ENCODE measurements around the gene SLC25A43.
"Not testable (repeated sequence)": the region's sequence is repeated elsewhere in the genome, so short reads cannot be mapped to it uniquely, and the experiment has no call there.

SLC25A43 gene

DNA sequence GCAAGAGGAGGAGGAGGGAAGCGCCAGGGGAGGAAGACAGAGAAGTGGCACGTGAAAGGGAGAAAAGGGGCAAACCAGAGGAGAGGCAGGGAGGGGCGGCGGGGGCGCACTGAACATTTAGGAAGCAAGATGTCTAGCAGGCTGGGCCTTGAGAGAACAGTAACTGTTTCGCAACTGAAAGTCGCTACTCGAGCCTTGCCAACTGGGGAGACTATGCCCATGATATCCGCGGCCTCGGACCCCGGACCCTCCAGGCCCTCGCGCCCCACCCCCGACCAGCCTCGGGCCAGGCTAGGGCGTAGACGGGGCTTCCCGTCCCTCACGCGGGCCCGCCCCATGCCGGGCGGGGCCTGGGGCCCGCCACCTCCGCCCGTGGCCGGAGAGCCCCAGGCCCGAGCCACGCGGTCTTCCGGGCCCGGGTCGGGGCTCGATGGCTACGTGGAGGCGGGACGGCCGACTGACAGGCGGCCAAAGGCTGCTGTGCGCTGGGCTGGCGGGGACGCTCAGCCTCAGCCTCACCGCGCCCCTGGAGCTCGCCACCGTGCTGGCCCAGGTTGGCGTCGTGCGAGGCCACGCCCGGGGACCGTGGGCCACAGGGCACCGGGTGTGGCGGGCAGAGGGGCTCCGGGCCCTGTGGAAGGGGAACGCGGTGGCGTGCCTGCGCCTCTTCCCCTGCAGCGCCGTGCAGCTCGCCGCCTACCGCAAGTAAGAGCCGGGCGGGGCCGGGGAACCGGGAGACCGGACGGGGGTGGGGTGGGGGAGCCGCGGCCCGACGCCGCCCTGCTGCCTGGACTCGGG lies at the start of gene SLC25A43:
TSS of gene SLC25A43 (plus strand) at position 363 of the 798 bp plus-strand sequence. CDS start at position 431, 68 bp downstream.
- peak; percentile 53 to 81 (median 61) for DNase-seq

DNA sequence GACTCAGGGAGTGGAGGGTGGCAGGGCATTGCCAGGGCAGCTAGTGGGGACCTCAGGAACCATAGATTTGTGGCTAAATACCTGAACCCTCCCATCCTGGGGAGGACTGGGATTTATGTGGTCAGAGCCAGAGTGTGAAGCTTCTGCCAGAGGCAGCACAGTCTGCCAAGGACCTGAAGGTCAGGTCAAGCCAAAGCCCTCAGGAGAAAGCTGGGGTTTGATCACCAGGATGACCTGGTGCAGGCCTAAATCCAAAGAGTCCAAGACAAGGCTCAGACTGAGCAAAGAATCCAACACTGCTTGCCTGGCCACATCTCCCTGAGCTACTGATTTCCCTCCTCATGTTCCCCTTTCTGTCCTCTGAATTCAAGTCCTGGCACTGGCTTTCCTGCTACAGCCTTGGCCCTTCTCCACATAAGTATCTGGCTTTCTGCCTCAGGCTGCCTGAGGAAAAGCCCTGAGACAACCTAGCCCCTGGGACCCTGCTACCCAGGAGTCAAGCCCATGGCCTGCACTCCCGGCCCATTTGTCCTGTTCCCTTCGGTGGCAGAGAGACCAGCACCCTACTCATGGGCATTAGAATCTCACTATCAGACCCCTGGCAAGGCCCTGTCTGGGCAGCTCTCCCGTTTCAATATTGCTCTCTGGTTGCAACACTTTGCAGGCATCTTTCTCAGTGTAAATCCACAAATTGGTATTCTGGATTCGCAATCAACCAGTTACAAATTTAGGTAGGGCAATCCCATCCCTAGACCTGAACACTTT lies 39.3 kb upstream of the SLC25A43 start:
- no peak for DNase-seq

DNA sequence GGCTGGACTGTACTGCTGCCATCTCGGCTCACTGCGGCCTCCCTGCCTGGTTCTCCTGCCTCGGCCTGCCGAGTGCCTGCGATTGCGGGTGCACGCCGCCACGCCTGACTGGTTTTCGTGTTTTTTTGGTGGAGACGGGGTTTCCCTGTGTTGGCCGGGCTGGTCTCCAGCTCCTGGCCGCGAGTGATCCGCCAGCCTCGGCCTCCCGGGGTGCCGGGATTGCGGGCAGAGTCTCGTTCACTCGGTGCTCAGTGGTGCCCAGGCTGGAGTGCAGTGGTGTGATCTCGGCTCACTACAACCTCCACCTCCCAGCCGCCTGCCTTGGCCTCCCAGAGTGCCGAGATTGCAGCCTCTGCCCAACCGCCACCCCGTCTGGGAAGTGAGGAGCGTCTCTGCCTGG lies 37.7 kb upstream of the SLC25A43 start:
- not testable (repeated sequence) for DNase-seq

DNA sequence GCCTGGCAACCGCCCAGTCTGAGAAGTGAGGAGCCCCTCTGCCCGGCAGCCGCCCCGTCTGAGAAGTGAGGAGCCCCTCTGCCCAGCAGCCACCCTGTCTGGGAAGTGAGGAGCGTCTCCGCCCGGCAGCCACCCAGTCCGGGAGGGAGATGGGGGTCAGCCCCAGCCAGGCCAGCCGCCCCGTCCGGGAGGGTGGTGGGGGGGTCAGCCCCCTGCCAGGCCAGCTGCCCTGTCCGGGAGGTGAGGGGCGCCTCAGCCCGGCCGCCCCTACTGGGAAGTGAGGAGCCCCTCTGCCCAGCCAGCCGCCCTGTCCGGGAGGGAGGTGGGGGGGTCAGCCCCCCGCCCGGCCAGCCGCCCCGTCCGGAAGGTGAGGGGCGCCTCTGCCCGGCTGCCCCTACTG lies 37.1 kb upstream of the SLC25A43 start:
- not testable (repeated sequence) for DNase-seq

DNA sequence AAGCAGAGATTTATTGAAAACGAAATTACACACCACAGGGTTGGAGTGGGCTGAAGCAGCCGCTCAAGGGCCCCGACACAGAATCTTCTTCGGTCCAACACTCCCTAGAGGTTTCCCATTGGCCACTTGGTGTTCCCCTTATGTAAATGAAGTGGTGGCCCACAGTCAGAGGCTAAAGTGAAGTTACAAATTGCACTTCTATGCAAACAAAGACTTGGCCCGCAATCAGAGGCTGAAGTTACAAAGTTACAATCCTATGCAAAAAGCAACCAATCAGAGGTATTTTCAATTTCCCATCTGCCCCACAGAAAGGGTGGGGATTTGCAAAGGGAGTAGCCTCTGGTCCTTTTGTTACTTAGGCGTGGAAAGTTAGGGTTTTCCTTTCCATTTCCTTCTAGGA lies 35.7 kb upstream of the SLC25A43 start:
- DNase-seq, result no peak

DNA sequence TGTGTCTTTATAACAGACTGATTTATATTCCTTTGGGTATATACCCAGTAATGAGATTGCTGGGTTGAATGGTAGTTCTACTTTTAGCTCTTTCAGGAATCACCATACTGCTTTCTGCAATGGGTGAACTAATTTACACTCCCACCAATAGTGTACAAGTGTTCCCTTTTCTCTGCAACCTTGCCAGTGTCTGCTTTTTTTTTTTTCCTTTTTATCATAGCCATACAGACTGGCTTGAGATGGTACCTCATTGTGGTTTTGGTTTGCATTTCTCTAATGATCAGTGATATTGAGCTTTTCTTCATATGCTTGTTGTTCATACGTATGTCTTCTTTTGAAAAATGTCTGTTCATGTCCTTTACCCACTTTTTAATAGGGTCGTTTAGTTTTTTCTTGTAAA lies 27.3 kb upstream of the SLC25A43 start:
- DNase-seq, result not testable (repeated sequence)

DNA sequence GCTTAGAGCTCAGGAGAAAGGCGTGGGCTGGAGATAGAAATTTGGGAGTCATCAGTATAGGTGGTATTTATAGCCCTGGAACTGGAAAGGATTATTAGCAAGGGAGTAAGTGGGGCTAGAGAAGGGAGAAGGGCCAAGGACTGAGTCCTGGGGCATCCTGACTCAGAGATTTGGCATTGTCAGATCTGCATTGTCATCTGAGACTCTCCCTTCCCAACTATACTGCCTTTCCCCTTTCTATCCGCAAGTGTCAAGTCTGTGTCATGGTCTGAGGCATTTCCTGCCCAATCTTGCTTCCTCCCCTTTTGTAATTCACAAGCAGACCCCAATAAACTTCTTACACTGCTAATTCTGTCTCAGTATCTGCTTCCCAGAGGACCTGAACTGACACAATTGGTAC lies 24.4 kb upstream of the SLC25A43 start:
- no peak for DNase-seq

DNA sequence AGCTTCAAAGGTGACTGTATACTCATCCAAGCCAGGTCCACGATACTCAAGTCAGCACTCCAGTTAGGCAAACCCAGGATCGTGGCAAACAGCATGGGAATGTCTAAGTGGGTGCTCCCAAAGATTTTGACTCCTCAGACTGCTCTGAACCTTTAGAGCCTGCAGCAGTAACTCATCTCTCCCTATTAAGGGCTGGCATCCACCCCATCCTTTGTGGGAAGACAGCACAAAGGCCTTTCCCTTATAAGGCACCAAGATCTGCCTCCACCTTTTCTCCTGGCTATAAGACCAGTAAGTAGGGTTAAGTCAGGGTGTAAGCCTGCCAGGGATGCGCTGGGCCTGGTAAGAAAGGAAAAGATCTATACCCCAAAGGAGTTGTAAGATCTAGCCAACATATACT lies 23.6 kb upstream of the SLC25A43 start:
- no peak for DNase-seq

DNA sequence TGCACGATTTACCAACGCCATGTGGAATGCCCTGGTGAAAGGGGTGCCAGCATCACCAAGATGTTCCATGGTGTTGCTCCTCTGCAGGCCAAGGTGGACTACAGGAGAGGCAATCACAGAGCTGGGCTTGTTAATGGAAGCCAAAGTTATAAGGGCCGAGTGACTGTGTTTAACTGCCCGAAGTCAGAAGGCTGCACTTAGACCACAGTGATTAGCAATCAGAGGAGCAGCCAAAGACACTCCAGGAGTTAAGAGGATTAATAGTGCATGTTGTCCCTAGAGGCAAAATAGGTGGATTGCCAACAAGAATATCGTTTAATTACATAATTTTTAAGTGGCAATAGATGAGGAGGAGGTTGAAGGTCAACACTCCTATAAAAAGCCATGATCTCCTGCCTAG lies 22.8 kb upstream of the SLC25A43 start:
- no peak for DNase-seq

DNA sequence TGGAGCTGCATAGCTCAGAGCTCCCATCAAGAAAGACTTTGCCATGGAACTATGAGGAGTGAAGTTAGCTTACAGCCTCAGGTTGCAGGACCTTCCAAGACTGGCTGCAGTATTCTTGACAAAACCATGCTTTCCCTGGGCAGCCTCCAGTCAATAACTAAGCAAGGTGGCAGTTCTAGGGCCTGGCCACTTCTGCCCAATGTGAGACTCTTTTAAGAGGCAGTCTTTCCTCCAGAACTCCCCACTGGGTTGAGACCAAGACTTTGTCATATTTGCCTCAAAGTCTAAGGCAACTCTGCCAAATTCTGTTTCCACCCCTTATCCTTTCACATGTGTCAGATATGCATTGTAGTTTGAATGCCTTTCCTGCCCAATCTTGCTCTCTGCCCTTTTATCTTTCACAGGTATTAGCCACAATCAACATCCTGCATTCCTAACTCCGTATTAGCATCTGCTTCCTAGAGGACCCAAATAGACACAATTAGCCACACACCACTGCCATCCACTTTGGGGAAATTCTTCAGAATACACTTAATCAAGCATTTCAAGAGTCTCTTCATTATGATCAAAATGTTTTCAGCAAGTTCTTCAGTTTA lies 17.7 kb upstream of the SLC25A43 start:
- DNase-seq, result no peak

DNA sequence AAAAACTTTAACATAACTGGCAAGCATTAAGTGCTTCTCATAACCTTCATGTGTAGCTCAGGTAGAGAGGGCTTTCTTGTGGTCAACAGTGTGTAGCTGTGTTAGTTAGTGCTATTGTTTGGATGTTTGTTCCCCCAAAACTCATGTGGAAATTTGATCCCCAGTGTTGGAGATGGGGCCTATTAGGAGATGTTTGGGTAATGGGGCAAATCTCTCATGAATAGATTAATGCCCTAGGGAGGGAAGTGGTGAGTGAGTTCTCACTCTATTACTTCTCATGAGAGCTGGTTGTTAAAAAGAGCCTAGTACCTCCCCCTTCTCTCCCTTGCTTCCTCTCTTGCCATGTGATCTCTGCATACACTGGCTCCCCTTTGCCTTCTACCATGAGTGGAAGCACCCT lies 16.5 kb upstream of the SLC25A43 start:
- DNase-seq, result no peak

DNA sequence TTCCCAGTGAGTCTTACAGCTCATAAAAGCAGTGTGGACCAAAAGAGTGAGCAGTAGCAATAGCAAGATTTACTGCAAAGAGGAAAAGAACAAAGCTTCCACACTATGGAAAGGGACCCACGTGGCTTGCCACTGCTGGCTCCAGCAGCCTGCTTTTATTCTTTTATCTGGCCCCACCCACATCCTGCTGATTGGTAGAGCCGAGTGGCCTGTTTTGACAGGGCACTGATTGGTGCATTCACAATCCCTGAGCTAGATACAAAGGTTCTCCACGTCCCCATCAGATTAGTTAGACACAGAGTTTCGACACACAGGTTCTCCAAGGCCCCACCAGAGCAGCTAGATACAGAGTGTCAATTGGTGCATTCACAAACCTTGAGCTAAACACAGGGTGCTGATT lies 12.5 kb upstream of the SLC25A43 start:
- not testable (repeated sequence) for DNase-seq

DNA sequence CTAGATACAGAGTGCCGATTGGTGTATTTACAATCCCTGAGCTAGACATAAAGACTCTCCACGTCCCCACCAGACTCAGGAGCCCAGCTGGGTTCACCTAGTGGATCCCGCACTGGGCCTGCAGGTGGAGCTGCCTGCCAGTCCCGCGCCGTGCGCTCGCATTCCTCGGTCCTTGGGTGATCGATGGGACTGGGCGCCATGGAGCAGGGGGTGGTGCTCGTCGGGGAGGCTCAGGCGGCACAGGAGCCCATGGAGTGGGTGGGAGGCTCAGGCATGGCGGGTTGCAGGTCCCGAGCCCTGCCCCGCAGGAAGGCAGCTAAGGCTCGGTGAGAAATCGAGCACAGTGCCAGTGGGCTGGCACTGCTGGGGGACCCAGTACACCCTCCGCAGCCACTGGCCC lies 11.7 kb upstream of the SLC25A43 start:
- not testable (repeated sequence) for DNase-seq

DNA sequence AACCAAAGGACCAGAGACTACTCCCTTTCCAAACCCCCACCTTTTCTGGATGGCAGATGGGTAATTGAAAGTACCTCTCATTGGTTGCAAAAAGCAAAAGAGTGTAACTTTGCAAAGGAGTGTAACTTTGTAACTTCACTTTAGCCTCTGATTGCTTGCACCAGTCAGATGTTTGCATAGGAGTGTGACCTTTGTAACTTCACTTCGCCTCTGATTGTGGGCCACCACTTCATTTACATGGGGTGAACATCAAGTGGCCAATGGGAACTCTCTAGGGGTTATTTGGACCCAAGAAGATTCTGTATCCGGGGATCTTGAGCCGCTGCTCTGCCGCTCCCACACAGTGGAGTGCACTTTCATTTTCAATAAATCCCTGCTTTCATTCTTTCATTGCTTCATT lies 9.9 kb upstream of the SLC25A43 start:
- no peak for DNase-seq

DNA sequence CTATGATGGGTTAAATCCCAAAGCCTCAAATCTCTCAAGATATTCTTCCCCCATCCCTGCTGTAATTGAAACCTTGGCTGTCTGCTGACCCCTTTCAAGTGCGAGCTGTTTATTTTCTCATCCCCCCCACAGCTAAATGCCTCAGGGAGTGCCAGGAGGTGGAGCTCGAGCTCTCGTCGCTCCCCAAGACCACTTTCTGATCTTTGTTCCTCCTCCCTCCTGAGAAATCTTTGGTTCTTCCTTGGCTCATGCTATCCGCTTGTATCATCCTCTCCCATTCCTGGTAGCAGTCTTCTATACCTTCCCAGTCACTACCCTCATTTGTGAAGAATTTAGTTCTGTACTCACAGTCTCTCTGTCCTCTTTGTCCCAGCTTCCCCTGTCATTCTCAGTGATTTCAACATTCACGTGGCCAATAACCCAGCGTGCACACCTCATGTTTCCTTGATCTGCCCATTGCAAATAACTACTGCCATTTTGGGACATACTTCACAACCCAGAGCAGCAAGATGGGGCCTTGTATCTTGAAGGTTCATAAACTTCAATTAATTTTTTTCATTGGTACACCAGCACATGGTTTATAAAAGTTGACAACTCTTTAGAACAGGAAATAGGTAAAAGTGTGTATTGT lies 9.2 kb upstream of the SLC25A43 start:
- DNase-seq, result no peak

DNA sequence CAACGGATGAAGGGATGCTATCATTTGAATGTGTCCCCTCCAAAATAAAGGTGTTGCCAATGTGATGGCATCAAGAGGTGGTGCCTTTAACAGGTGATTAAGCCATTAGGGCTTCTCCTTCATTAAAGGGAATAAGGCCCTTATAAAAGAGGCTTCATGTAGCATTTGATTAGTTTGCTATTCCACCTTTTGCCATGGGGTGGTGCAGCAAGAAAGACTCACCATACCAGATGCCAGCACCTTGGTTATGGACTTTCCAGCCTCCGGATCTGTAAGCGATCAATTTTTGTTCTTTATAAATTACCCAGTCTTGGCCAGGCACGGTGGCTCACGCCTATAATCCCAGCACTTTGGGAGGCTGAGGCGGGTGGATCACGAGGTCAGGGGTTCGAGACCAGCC lies 7.9 kb upstream of the SLC25A43 start:
- DNase-seq, result peak; percentile 21 to 29 (median 28)

DNA sequence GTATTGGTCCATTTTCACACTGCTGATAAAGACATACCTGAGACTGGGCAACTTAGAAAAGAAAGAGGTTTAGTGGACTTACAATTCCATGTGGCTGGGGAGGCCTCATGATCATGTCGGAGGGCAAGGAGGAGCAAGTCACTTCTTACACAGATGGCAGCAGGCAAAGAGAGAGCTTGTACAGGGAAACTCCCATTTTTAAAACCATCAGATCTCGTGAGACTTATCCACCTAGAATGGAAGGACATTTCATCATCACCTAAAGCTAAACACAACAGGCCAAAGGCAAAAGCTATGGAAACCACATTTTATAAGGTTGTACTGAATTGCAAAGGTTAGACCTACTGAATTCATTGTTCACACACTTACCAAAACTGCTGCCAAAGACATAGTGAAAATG lies 6.0 kb upstream of the SLC25A43 start:
- DNase-seq, result no peak

DNA sequence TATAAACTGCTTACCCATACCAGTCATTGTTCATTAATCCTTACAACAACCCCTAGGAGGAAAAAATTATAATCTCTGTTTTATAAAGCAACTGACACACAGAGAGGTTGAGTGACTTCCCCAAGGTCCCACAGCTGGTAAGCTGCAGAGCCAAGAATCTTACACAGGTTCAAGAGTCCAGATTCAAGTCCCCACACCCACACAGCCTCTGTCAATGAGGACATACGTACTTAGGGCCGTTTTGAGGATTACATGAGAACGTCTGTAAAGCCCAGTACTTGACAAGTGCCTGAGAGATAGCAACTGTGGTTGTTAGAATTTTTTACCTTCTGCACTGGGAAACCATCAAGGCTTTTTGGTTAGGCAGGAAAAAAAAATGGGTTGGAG lies 556 bp upstream of the SLC25A43 start:
- DNase-seq, result peak; percentile 19 to 35 (median 21)

DNA sequence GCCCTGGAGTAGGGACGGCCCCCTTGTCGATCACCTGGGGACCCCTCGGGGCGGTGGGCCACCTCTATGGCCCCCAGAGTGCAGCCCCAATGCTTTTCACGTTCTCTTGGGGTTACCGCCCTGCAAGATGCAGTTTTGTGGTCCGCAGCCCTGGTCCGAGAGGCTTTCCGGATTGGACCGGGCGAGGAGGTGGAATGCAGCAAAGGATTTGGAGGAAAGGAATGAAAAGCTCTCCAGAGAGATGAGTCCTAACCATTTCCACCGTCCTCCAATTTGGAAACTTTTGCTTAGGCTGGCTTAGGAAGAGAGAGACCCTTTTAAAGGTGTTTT lies 601 bp downstream of the SLC25A43 start:
- no peak for DNase-seq

DNA sequence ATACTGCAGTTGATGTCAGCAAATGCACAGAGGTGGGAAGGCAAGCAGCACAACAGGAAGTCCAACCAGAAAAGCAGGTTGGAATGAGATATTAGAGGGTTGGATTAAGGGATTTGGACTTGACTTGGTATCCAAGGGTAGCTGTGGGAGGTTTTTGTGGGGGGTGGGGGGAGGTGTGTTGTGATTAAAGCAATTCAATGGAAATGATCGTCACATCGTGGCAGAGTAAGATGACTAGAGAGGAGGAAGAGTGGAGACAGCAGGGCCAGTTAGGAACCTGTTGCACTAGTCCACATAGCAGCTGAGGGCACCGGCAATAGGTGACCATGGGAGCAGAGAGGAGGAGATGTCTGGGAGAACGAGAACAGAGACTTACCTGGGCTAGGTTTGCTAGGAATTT lies 2.4 kb downstream of the SLC25A43 start:
- DNase-seq, result no peak

DNA sequence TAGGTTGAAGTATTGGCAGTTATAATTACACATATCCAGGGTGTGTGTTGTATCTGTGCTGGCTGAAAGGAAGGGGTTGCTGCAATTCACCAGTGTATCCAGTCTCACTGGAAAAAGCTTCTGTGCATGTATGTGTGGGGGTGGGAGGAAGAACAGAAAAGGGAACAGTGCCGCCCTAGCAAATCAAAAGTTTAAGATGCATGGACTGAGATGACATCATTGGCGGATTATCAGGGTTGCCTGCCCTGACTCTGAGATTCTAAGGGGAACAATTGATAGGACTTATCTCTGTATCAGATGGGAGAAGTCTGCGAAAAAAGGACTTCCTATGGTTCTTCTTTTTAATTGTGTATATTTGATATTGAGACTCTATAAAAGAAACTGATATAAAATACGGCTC lies 3.5 kb downstream of the SLC25A43 start:
- peak; percentile 60 to 66 (median 63) for DNase-seq

DNA sequence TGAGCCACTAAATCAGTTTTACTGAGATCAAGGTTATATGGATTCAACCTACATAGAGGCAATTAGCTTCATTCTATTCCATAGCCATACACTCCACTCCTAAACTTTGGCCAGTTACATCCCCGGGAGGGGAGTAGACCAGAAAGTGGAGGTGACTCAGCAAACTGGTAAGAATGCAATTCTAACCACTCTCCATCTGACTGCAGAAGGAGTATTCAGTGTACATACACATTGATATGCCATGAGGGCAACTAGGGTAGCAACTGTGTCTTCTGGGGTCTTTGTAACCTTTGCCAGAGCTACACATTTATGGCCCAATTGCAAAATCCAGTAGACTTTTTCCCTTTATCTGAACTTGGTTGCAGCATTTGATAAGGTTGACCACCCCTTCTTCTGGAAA lies 7.6 kb downstream of the SLC25A43 start:
- no peak for DNase-seq

DNA sequence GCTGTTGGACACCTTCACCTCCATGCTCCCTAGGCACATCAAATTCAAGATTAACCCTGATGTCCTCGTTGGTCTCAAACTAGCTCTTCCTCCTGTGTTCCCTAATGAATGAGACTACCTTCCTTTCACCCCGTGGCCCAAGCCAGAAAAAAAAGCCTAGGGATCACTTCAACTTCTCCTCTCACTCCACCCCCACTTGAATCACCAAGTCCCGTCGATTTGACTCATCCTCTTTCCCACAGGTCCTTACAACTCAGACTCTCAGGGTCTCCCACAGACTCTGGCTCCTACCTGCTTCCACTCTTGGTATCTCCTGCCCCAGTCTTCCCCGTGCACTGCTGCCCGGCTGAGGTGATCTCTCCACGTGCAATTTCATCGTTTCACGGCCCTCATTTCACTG lies 8.5 kb downstream of the SLC25A43 start:
- peak in 1 of 3 donors; percentile 9 for DNase-seq

Data from suppressor macrophage treated with lipopolysaccharide for 1 hour (primary cell).